ENCODE measurements around the gene PCF11.
"Not testable (repeated sequence)": the region's sequence is repeated elsewhere in the genome, so short reads cannot be mapped to it uniquely, and the experiment has no call there.

Gene PCF11

GRCh38 chr11:83125577-83125976 lies 31.4 kb upstream of the PCF11 start:
- Histone ChIP-seq H3K36me3 (ENCODE audit: control insufficient read depth, insufficient read depth, low read length) (no peaks in the 10 kb centered on the region), H3K9me3 (ENCODE audit: control insufficient read depth, insufficient read depth, low read length) (no peaks in the 10 kb centered on the region), H3K4me1 (ENCODE audit: control insufficient read depth, insufficient read depth, low read length) (no peaks in the 10 kb centered on the region), H3K27ac (ENCODE audit: low read depth, low read length) (no peak overlapping the region), H3K4me3 (ENCODE audit: low read depth, low read length) (no peak overlapping the region), H3K27me3 (ENCODE audit: control insufficient read depth, insufficient read depth, low read length) (no peaks in the 10 kb centered on the region), H3K9ac (ENCODE audit: low read depth, low read length) (no peak overlapping the region)

- Histone ChIP-seq H3K9ac (ENCODE audit: low read depth, low read length) (no peak overlapping the region), H3K36me3 (ENCODE audit: control insufficient read depth, insufficient read depth, low read length) (no peaks in the 10 kb centered on the region), H3K9me3 (ENCODE audit: control insufficient read depth, insufficient read depth, low read length) (no peaks in the 10 kb centered on the region), H3K4me1 (ENCODE audit: control insufficient read depth, insufficient read depth, low read length) (no peaks in the 10 kb centered on the region), H3K4me3 (ENCODE audit: low read depth, low read length) (no peak overlapping the region), H3K27me3 (ENCODE audit: control insufficient read depth, insufficient read depth, low read length) (no peaks in the 10 kb centered on the region), H3K27ac (ENCODE audit: low read depth, low read length) (no peak overlapping the region)
Measured at GRCh38 chr11:83127310-83127637, 29.7 kb upstream of the PCF11 start.

GRCh38 chr11:83132191-83132590 lies 24.7 kb upstream of the PCF11 start:
- H3K4me1 ChIP-seq (ENCODE audit: control insufficient read depth, insufficient read depth, low read length): no peaks in the 10 kb centered on the region
- no peaks in the 10 kb centered on the region for H3K36me3 ChIP-seq (ENCODE audit: control insufficient read depth, insufficient read depth, low read length)
- no peaks in the 10 kb centered on the region for H3K27me3 ChIP-seq (ENCODE audit: control insufficient read depth, insufficient read depth, low read length)
- H3K9ac ChIP-seq (ENCODE audit: low read depth, low read length): no peak overlapping the region
- H3K27ac ChIP-seq (ENCODE audit: low read depth, low read length): no peak overlapping the region
- H3K9me3 ChIP-seq (ENCODE audit: control insufficient read depth, insufficient read depth, low read length): no peaks in the 10 kb centered on the region
- H3K4me3 ChIP-seq (ENCODE audit: low read depth, low read length): no peak overlapping the region

- not testable (repeated sequence) for H3K36me3 ChIP-seq (ENCODE audit: control insufficient read depth, insufficient read depth, low read length); H3K4me1 ChIP-seq (ENCODE audit: control insufficient read depth, insufficient read depth, low read length); H3K27ac ChIP-seq (ENCODE audit: low read depth, low read length); H3K27me3 ChIP-seq (ENCODE audit: control insufficient read depth, insufficient read depth, low read length); H3K9ac ChIP-seq (ENCODE audit: low read depth, low read length); H3K9me3 ChIP-seq (ENCODE audit: control insufficient read depth, insufficient read depth, low read length); H3K4me3 ChIP-seq (ENCODE audit: low read depth, low read length)
Measured at GRCh38 chr11:83133266-83133665, 23.7 kb upstream of the PCF11 start.

GRCh38 chr11:83139310-83139709 lies 17.6 kb upstream of the PCF11 start:
- Histone ChIP-seq H3K4me1 (ENCODE audit: control insufficient read depth, insufficient read depth, low read length) (no peaks in the 10 kb centered on the region), H3K27ac (ENCODE audit: low read depth, low read length) (no peak overlapping the region), H3K27me3 (ENCODE audit: control insufficient read depth, insufficient read depth, low read length) (no peaks in the 10 kb centered on the region), H3K9me3 (ENCODE audit: control insufficient read depth, insufficient read depth, low read length) (no peaks in the 10 kb centered on the region), H3K9ac (ENCODE audit: low read depth, low read length) (no peak overlapping the region), H3K4me3 (ENCODE audit: low read depth, low read length) (no peak overlapping the region), H3K36me3 (ENCODE audit: control insufficient read depth, insufficient read depth, low read length) (no peaks in the 10 kb centered on the region)

GRCh38 chr11:83140691-83141455 lies 16.1 kb upstream of the PCF11 start:
- no peak overlapping the region for H3K9ac ChIP-seq (ENCODE audit: low read depth, low read length)
- no peaks in the 10 kb centered on the region for H3K27me3 ChIP-seq (ENCODE audit: control insufficient read depth, insufficient read depth, low read length)
- no peaks in the 10 kb centered on the region for H3K36me3 ChIP-seq (ENCODE audit: control insufficient read depth, insufficient read depth, low read length)
- no peaks in the 10 kb centered on the region for H3K4me1 ChIP-seq (ENCODE audit: control insufficient read depth, insufficient read depth, low read length)
- H3K9me3 ChIP-seq (ENCODE audit: control insufficient read depth, insufficient read depth, low read length): no peaks in the 10 kb centered on the region
- no peak overlapping the region for H3K4me3 ChIP-seq (ENCODE audit: low read depth, low read length)
- no peak overlapping the region for H3K27ac ChIP-seq (ENCODE audit: low read depth, low read length)

GRCh38 chr11:83147895-83148294 lies 9.0 kb upstream of the PCF11 start:
- H3K36me3 ChIP-seq (ENCODE audit: control insufficient read depth, insufficient read depth, low read length): no peaks in the 10 kb centered on the region
- H3K4me3 ChIP-seq (ENCODE audit: low read depth, low read length): no peak overlapping the region
- H3K4me1 ChIP-seq (ENCODE audit: control insufficient read depth, insufficient read depth, low read length): no peaks in the 10 kb centered on the region
- H3K27ac ChIP-seq (ENCODE audit: low read depth, low read length): no peak overlapping the region
- H3K9me3 ChIP-seq (ENCODE audit: control insufficient read depth, insufficient read depth, low read length): no peaks in the 10 kb centered on the region
- no peak overlapping the region for H3K9ac ChIP-seq (ENCODE audit: low read depth, low read length)
- H3K27me3 ChIP-seq (ENCODE audit: control insufficient read depth, insufficient read depth, low read length): no peaks in the 10 kb centered on the region

GRCh38 chr11:83150450-83150849 lies 6.5 kb upstream of the PCF11 start:
- Histone ChIP-seq H3K27me3 (ENCODE audit: control insufficient read depth, insufficient read depth, low read length) (no peaks in the 10 kb centered on the region), H3K9ac (ENCODE audit: low read depth, low read length) (no peak overlapping the region), H3K4me1 (ENCODE audit: control insufficient read depth, insufficient read depth, low read length) (no peaks in the 10 kb centered on the region), H3K27ac (ENCODE audit: low read depth, low read length) (no peak overlapping the region), H3K4me3 (ENCODE audit: low read depth, low read length) (no peak overlapping the region), H3K36me3 (ENCODE audit: control insufficient read depth, insufficient read depth, low read length) (no peaks in the 10 kb centered on the region), H3K9me3 (ENCODE audit: control insufficient read depth, insufficient read depth, low read length) (no peaks in the 10 kb centered on the region)

GRCh38 chr11:83151274-83151977 lies 5.5 kb upstream of the PCF11 start:
- no peak overlapping the region for H3K9ac ChIP-seq (ENCODE audit: low read depth, low read length)
- no peaks in the 10 kb centered on the region for H3K9me3 ChIP-seq (ENCODE audit: control insufficient read depth, insufficient read depth, low read length)
- H3K36me3 ChIP-seq (ENCODE audit: control insufficient read depth, insufficient read depth, low read length): no peaks in the 10 kb centered on the region
- no peak overlapping the region for H3K27ac ChIP-seq (ENCODE audit: low read depth, low read length)
- no peaks in the 10 kb centered on the region for H3K27me3 ChIP-seq (ENCODE audit: control insufficient read depth, insufficient read depth, low read length)
- no peaks in the 10 kb centered on the region for H3K4me1 ChIP-seq (ENCODE audit: control insufficient read depth, insufficient read depth, low read length)
- H3K4me3 ChIP-seq (ENCODE audit: low read depth, low read length): no peak overlapping the region

- Histone ChIP-seq H3K36me3 (ENCODE audit: control insufficient read depth, insufficient read depth, low read length) (no peaks in the 10 kb centered on the region), H3K4me3 (ENCODE audit: low read depth, low read length) (no peak overlapping the region), H3K27ac (ENCODE audit: low read depth, low read length) (no peak overlapping the region), H3K9ac (ENCODE audit: low read depth, low read length) (no peak overlapping the region), H3K9me3 (ENCODE audit: control insufficient read depth, insufficient read depth, low read length) (no peaks in the 10 kb centered on the region), H3K27me3 (ENCODE audit: control insufficient read depth, insufficient read depth, low read length) (no peaks in the 10 kb centered on the region), H3K4me1 (ENCODE audit: control insufficient read depth, insufficient read depth, low read length) (no peaks in the 10 kb centered on the region)
Measured at GRCh38 chr11:83152264-83152663, 4.7 kb upstream of the PCF11 start.

GRCh38 chr11:83153764-83154163 lies 3.2 kb upstream of the PCF11 start:
- H3K4me1 ChIP-seq (ENCODE audit: control insufficient read depth, insufficient read depth, low read length): no peaks in the 10 kb centered on the region
- no peak overlapping the region for H3K27ac ChIP-seq (ENCODE audit: low read depth, low read length)
- no peak overlapping the region for H3K4me3 ChIP-seq (ENCODE audit: low read depth, low read length)
- H3K9me3 ChIP-seq (ENCODE audit: control insufficient read depth, insufficient read depth, low read length): no peaks in the 10 kb centered on the region
- no peaks in the 10 kb centered on the region for H3K36me3 ChIP-seq (ENCODE audit: control insufficient read depth, insufficient read depth, low read length)
- H3K27me3 ChIP-seq (ENCODE audit: control insufficient read depth, insufficient read depth, low read length): no peaks in the 10 kb centered on the region
- H3K9ac ChIP-seq (ENCODE audit: low read depth, low read length): no peak overlapping the region
